Ramos (cell line): Measurements from ENCODE around the gene CCDC117.

Source experiments
- in situ Hi-C: fragments of 300-500 bp; cut with MboI; formaldehyde crosslinking; loops from one replicate; pipeline ENCODE4 v1.14.3; 2022; ENCODE audit warnings: low sequenced_read_pairs; ENCODE audit not compliant: unreplicated experiment

The CCDC117 gene

GRCh38 chr22:28799606-28800307 lies 27.3 kb downstream of the CCDC117 start:
- in situ Hi-C loops = loop anchor here (25.0 kb wide), 1 partner anchor 588 kb away; the partner anchor contains the start of gene AP1B1

GRCh38 chr22:28800308-28801041 lies 28.0 kb downstream of the CCDC117 start, which contains the start of gene XBP1:
TSS of gene XBP1 (minus strand) at chr22:28800569.
- in situ Hi-C loops = loop anchor here (25.0 kb wide), 1 partner anchor 587 kb away; the partner anchor contains the start of gene AP1B1

- in situ Hi-C loops = loop anchor here (25.0 kb wide), 1 partner anchor 585 kb away; the partner anchor contains the start of gene AP1B1
Measured at GRCh38 chr22:28801845-28802594, 29.5 kb downstream of the CCDC117 start.

- in situ Hi-C loops = loop anchor here (25.0 kb wide), 1 partner anchor 585 kb away; the partner anchor contains the start of gene AP1B1
Measured at GRCh38 chr22:28802595-28803123, 30.2 kb downstream of the CCDC117 start.

GRCh38 chr22:28805426-28805825 lies 32.9 kb downstream of the CCDC117 start:
- in situ Hi-C loops = loop anchor here (25.0 kb wide), 1 partner anchor 582 kb away; the partner anchor contains the start of gene AP1B1

GRCh38 chr22:28808716-28809355 lies 36.3 kb downstream of the CCDC117 start:
- in situ Hi-C loops = loop anchor here (25.0 kb wide), 1 partner anchor 578 kb away; the partner anchor contains the start of gene AP1B1

- in situ Hi-C loops = loop anchor here (25.0 kb wide), 1 partner anchor 576 kb away; the partner anchor contains the start of gene AP1B1
Measured at GRCh38 chr22:28810821-28811491, 38.5 kb downstream of the CCDC117 start.

- in situ Hi-C loops = loop anchor here (25.0 kb wide), 1 partner anchor 575 kb away; the partner anchor contains the start of gene AP1B1
Measured at GRCh38 chr22:28812516-28812915, 40.0 kb downstream of the CCDC117 start.

GRCh38 chr22:28813772-28814518 lies 41.5 kb downstream of the CCDC117 start:
- in situ Hi-C loops = loop anchor here (25.0 kb wide), 1 partner anchor 573 kb away; the partner anchor contains the start of gene AP1B1

GRCh38 chr22:28815111-28815510 lies 42.6 kb downstream of the CCDC117 start:
- in situ Hi-C loops = loop anchor here (25.0 kb wide), 1 partner anchor 572 kb away; the partner anchor contains the start of gene AP1B1

GRCh38 chr22:28815729-28816128 lies 43.2 kb downstream of the CCDC117 start:
- in situ Hi-C loops = loop anchor here (25.0 kb wide), 1 partner anchor 572 kb away; the partner anchor contains the start of gene AP1B1

GRCh38 chr22:28817064-28817463 lies 44.6 kb downstream of the CCDC117 start:
- in situ Hi-C loops = loop anchor here (25.0 kb wide), 1 partner anchor 570 kb away; the partner anchor contains the start of gene AP1B1

GRCh38 chr22:28817919-28818859 lies 45.7 kb downstream of the CCDC117 start:
- in situ Hi-C loops = loop anchor here (25.0 kb wide), 1 partner anchor 569 kb away; the partner anchor contains the start of gene AP1B1

- in situ Hi-C loops = loop anchor here (25.0 kb wide), 1 partner anchor 568 kb away; the partner anchor contains the start of gene AP1B1
Measured at GRCh38 chr22:28819253-28820096, 47.0 kb downstream of the CCDC117 start.

- in situ Hi-C loops = loop anchor here (25.0 kb wide), 1 partner anchor 566 kb away; the partner anchor contains the start of gene AP1B1
Measured at GRCh38 chr22:28820885-28821284, 48.4 kb downstream of the CCDC117 start.

- in situ Hi-C loops = loop anchor here (25.0 kb wide), 1 partner anchor 566 kb away; the partner anchor contains the start of gene AP1B1
Measured at GRCh38 chr22:28821452-28821851, 49.0 kb downstream of the CCDC117 start.
